Erythroblast (primary cell): ENCODE data around the gene SUPT6H.

Source experiments
- GATA1 ChIP-seq: IDR thresholded peaks from 2 replicates; pipeline ENCODE4 v1.6.1; 2011; ENCODE audit warnings: low read depth, mild to moderate bottlenecking, control low read depth, low read length, moderate library complexity
- POLR2A ChIP-seq: IDR thresholded peaks from 2 replicates; pipeline ENCODE4 v1.6.1; 2011; ENCODE audit warnings: mild to moderate bottlenecking, low read length

DNA sequence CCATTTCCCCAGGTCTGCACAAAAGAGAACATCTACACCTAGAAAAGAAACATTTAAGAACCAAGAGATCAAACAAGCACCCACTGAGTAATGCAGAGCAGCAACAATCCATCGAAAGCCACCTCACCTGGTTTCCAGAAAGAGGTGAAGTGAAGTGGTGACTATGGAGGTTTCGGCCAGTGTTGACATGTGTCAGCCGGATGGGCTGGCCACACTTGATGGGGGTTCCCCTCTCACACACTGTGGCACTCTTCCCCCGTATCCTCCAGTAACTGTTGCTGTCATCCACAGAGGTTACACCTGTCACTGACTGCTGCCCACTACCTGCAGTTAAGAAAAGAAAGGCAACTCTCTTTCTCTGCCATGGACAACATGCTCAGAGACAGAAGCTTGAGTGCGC lies 6.8 kb upstream of the SUPT6H start:
- TF ChIP-seq POLR2A = no peak
- no peak for TF ChIP-seq GATA1
